GM18867 (cell line): ENCODE results near the gene PLEKHB2.
"Not testable (repeated sequence)": the region's sequence is repeated elsewhere in the genome, so short reads cannot be mapped to it uniquely, and the experiment has no call there.

Experiments used
- ATAC-seq: cut with Tn5 transposase; IDR thresholded peaks from one replicate; pipeline ENCODE4 v1.9.1; 2021; ENCODE audit warnings: mild to moderate bottlenecking, moderate library complexity; ENCODE audit not compliant: unreplicated experiment

The PLEKHB2 gene

GRCh38 chr2:131093696-131094462, 11.3 kb upstream of the PLEKHB2 start:
- peak; percentile 65 for ATAC-seq

- no peak for ATAC-seq
Measured at GRCh38 chr2:131094463-131095281, 10.5 kb upstream of the PLEKHB2 start.

DNA sequence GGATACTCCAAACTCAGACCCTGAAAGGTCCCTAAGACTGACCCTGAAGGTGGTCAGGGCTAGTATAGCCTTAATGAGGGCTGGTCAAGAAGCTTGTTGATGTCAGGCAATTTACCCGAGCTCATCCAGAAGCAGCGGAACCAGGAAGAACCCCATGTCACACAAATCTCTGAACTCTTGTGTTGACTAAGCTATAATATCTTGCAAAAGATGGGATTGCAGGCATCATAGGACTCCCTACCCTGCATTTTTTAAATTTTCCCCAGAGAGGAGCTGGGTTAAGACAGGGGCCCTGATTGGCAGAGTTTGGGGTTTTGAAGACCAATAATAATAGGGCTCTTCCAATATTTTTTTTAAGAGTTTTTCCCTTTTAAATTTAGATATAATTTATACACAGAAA, 2.0 kb upstream of the PLEKHB2 start:
- no peak for ATAC-seq

- ATAC-seq, result peak; percentile 73
Measured at GRCh38 chr2:131104487-131105155, 515 bp upstream of the PLEKHB2 start.

DNA sequence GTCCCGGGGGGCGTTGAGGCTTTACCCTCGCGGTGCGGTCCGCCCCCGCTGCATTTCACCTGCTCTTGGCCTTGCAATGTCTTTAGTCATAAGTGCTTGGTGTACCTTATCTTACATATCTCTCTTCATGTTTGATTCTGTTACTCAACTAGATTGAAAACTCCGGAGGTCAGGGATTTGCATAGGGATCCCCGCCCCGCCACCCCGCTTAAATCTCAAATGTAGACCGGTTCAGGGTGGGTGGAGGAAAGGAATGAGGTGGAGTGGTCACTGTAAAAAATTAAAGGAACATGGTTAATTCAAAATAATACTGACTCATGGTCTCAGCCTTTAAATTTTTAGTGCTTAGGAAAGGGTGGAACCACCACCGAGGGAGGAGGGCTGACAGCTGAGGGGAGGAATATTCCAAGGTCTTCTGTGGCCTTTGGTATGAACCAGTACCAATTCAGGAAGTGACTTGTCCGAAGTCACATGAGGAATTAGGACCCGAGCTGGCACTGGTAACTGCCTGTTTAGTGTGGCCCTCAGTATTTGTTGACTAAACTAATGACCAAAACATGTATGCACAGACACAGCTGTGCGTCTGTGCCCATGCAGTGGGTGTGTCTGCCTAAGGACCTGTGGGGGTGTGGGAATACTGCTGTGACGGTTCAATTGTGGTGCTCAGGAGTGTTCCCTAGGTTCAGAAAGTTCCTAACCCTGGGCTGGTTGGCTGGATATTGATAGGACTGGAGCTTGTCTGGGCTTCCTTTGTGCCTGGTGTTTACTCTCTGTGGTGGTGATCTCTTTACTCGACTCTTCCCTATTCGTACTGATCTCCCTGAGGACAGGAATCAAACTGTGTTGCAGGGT, 1.0 kb downstream of the PLEKHB2 start:
- peak; percentile 41 for ATAC-seq

- ATAC-seq, result no peak
Measured at GRCh38 chr2:131112529-131112928, 7.4 kb downstream of the PLEKHB2 start.

DNA sequence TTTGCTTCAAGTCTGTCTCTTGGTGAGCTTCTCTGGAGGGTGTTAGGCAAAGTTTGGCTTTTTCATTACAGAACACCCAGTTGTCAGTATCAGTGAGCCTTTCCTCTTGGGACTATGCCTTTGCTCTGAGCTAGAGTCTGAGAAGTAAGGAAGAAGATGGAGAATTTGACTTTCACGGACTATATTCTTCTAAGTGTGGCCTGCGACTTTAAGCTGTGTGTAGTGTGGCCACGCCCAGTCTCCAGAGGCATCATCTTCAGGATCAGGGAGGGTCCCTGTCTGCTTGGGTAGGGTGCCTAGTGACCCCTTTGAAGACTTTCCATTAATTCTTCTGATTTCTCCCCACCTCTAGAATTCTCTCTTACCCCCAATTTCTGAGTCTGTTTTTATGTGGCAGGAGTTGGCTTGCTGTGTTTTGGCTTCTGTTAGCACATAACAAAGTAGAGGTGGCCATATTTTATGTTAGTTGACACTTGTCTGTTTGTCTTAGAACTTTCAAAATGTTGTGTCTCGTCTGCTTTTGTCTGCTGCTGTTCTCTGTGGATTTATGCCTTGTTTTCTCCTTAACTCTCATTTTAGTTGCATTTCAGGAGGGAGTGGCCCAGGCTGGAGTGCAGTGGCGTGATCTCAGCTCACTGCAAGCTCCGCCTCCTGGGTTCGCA, 8.6 kb downstream of the PLEKHB2 start:
- no peak for ATAC-seq

GRCh38 chr2:131114950-131115349, 9.8 kb downstream of the PLEKHB2 start:
- not testable (repeated sequence) for ATAC-seq

GRCh38 chr2:131115752-131116151, 10.6 kb downstream of the PLEKHB2 start:
- ATAC-seq, result no peak

DNA sequence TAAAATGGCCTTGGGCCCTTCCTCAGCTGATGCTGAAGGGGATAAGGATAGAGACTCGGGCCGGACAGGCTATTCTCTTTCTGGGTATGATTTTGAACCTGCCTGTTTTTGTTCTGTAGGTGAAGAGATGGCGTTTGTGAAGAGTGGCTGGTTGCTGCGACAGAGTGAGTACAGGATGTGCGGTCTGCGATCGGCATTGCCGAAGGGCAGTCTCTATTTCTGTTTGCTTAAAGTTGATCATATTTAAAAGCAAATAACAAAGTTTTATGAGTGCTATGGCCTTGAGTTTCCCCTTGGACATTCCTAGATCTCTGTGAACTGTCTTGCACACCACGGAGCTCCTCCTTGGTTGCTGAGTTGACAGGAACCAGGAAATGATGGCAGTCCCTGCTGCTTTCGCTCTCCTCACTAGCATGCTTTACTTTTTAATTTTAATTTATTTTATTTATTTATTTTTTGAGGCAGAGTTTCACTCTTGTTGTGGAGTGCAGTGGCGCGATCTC, 15.7 kb downstream of the PLEKHB2 start:
- ATAC-seq, result no peak

GRCh38 chr2:131121464-131121863, 16.3 kb downstream of the PLEKHB2 start:
- ATAC-seq, result no peak

GRCh38 chr2:131122496-131122895, 17.4 kb downstream of the PLEKHB2 start:
- ATAC-seq, result no peak

DNA sequence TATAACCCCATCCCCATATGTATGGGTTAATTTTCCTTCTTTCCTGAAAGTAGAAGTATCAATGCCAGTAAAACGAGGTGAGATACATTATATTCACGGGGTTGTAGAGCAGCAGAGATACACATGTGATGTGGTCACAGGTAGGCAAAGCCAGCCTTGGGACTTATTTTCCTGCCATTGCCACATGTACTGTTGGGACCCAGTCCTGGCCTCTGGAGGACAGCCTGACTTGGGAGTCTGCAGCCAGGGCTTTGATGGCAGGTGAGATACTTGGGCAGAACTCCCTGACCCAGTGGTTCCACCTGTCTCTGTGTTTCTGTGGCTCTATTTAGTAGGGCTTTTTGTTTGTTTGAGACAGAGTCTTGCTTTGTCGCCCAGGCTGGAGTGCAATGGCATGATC, 18.1 kb downstream of the PLEKHB2 start:
- no peak for ATAC-seq

GRCh38 chr2:131125195-131125757, 20.1 kb downstream of the PLEKHB2 start:
- ATAC-seq, result no peak

GRCh38 chr2:131126436-131126835, 21.3 kb downstream of the PLEKHB2 start:
- ATAC-seq, result no peak

- no peak for ATAC-seq
Measured at GRCh38 chr2:131127076-131127475, 21.9 kb downstream of the PLEKHB2 start.

DNA sequence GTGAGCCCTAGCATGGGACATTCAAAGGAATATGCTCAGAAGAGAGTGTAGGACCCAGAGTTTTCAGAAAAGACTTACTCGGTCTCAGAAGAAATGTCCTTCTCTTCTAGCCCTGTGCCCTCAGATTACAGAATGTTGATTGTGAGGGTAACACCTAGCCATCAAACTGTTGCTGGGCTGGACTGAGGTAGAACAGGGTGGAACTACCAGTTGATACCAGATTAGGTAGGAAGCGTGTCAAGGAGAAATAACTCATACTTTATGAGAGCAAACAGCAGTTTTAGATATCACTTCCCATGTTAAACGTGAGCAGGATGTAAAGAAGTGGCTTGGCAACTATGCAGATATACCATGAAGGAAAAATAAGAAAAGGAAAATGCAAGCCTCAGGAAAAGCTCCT, 22.8 kb downstream of the PLEKHB2 start:
- ATAC-seq, result no peak

- ATAC-seq, result no peak
Measured at GRCh38 chr2:131130298-131130596, 25.1 kb downstream of the PLEKHB2 start.

DNA sequence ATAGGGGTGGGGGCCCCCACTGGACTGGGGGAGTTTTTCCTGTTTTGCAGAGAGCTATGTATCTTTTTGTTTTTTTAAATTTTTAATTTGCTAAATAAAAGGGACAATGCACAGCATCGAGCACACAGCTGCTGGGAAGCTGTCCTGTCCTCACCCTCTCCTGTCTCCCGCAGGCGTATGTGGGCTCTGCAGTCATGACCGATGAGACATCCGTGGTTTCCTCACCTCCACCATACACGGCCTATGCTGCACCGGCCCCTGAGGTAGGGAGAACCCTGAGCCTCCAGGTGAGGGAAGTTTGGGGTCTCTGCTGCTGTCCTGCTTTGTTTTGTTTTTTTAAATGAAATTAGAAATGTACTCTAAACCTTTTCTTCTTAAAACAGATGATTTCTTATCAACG, 27.6 kb downstream of the PLEKHB2 start:
- no peak for ATAC-seq

GRCh38 chr2:131140581-131140980, 35.4 kb downstream of the PLEKHB2 start:
- no peak for ATAC-seq
